ELR (cell line): Measurements from ENCODE around the gene PCDHGA4.
"Not testable (repeated sequence)": the region's sequence is repeated elsewhere in the genome, so short reads cannot be mapped to it uniquely, and the experiment has no call there.

Source experiments
- DNase-seq: peaks from one replicate; pipeline ENCODE4 v3.0.0-alpha.2; 2015; ENCODE audit warnings: low read depth

PCDHGA4 gene

DNA sequence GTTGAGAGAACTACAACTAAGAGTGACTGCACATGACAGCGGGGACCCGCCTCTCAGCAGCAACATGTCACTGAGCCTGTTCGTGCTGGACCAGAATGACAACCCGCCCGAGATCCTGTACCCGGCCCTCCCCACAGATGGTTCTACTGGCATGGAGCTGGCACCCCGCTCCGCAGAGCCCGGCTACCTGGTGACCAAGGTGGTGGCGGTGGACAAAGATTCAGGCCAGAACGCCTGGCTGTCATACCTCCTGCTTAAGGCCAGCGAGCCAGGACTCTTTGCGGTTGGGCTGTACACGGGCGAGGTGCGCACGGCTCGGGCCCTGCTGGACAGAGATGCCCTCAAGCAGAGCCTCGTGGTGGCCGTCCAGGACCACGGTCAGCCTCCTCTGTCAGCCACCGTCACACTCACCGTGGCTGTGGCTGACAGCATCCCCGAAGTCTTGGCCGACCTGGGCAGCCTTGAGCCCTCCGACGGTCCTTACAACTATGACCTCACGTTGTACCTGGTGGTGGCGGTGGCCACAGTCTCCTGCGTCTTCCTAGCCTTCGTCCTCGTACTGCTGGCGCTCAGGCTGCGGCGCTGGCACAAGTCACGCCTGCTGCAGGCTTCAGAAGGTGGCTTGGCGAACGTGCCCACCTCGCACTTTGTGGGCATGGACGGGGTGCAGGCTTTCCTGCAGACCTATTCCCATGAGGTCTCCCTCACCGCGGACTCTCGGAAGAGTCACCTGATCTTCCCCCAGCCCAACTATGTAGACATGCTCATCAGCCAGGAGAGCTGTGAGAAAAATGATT, 29.8 kb downstream of the PCDHGA4 start:
- no peak for DNase-seq

DNA sequence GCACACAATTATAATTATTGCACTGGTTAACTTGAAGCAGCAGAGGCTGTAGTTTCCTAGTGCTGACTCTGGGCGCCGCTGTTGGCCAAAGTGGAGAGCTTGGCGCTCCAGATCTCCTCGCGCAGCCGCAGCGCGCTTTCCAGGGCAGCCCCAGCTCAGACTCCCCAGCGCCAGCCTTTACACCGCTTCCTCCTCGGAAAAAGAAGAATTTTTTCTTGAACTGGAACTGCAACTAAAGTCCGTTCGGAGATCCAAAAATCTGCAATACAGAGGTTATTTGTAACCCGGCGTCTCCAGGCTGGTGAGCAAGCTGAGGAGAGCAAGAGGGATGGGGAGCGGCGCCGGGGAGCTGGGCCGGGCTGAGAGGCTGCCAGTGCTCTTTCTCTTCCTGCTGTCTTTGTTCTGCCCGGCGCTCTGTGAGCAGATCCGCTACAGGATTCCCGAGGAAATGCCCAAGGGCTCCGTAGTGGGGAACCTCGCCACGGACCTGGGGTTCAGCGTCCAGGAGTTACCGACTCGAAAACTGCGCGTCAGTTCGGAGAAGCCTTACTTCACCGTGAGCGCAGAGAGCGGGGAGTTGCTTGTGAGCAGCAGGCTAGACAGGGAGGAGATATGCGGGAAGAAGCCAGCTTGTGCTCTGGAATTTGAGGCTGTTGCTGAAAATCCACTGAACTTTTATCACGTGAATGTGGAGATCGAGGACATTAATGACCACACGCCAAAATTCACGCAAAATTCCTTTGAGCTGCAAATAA, 32.9 kb downstream of the PCDHGA4 start, which contains the start of gene PCDHGB4:
Gene PCDHGB4, plus strand, starts transcription at position 142 of the 755 bp plus-strand sequence. Its CDS starts 187 bp downstream, at position 329.
- DNase-seq, result peak; percentile 56

DNA sequence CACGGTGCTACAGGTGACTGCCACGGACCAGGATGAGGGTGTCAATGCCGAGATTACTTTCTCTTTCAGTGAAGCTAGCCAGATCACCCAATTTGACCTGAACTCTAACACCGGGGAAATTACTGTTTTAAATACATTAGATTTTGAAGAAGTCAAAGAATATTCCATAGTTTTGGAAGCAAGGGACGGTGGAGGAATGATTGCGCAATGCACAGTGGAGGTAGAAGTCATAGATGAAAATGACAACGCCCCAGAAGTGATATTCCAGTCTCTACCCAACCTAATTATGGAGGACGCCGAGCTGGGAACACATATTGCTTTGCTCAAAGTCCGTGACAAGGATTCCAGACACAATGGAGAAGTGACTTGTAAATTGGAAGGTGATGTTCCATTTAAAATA, 33.8 kb downstream of the PCDHGA4 start:
- no peak for DNase-seq

DNA sequence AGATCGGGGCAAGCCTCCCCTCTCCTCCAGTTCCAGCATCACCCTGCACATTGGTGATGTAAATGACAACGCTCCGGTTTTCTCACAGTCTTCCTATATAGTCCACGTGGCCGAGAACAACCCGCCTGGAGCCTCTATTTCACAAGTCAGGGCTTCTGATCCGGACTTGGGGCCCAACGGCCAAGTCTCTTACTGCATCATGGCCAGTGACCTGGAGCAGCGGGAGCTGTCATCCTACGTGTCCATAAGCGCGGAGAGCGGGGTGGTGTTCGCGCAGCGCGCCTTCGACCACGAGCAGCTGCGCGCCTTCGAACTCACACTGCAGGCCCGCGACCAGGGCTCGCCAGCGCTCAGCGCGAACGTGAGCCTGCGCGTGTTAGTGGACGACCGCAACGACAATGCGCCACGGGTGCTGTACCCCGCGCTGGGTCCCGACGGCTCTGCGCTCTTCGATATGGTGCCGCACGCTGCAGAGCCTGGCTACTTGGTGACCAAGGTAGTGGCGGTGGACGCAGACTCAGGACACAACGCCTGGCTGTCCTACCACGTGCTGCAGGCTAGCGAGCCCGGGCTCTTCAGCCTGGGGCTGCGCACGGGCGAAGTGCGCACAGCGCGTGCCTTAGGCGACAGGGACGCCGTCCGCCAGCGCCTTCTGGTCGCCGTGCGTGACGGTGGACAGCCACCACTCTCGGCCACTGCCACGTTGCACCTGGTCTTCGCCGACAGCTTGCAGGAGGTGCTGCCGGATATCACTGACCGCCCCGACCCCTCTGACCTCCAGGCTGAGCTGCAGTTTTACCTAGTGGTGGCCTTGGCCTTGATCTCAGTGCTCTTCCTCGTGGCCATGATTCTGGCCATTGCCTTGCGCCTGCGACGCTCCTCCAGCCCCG, 34.6 kb downstream of the PCDHGA4 start:
- DNase-seq, result no peak

DNA sequence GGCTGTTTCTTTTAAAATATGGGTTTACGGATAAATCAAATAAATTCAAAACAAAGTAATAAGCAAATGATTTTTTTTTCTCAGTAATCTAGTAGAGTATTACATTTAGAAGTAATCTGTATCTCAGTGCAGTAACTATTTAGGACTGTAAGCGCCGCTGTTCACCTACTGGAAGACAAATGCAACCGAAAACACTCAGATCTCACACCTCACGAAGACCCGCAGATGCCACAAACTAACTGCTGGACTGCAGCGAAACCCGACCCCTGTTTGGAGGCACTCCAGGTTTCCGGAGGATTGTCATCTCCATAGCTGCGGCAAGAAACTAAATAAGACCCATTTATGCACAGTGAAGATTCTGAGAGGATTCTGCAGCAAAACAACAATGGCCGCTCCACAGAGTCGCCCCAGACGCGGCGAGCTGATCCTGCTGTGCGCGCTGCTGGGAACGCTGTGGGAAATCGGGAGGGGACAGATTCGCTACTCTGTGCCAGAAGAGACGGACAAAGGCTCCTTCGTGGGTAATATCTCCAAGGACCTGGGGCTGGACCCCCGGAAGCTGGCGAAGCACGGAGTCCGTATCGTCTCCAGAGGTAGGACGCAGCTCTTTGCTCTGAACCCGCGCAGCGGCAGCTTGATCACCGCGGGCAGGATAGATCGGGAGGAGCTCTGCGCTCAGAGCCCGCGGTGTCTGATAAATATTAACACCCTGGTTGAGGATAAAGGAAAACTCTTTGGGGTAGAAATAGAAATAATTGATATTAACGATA, 37.8 kb downstream of the PCDHGA4 start, which contains the start of gene PCDHGA8:
Gene PCDHGA8, plus strand, starts transcription at position 205 of the 770 bp plus-strand sequence. Its CDS starts 181 bp downstream, at position 386.
- DNase-seq, result peak; percentile 32

DNA sequence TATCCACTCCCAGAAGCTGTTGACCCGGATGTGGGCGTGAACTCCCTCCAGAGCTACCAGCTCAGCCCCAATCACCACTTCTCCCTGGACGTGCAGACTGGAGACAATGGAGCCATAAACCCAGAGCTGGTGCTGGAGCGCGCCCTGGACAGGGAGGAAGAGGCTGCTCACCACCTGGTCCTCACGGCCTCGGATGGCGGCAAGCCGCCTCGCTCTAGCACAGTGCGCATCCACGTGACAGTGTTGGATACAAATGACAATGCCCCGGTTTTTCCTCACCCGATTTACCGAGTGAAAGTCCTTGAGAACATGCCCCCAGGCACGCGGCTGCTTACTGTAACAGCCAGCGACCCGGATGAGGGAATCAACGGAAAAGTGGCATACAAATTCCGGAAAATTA, 38.4 kb downstream of the PCDHGA4 start:
- DNase-seq, result no peak

DNA sequence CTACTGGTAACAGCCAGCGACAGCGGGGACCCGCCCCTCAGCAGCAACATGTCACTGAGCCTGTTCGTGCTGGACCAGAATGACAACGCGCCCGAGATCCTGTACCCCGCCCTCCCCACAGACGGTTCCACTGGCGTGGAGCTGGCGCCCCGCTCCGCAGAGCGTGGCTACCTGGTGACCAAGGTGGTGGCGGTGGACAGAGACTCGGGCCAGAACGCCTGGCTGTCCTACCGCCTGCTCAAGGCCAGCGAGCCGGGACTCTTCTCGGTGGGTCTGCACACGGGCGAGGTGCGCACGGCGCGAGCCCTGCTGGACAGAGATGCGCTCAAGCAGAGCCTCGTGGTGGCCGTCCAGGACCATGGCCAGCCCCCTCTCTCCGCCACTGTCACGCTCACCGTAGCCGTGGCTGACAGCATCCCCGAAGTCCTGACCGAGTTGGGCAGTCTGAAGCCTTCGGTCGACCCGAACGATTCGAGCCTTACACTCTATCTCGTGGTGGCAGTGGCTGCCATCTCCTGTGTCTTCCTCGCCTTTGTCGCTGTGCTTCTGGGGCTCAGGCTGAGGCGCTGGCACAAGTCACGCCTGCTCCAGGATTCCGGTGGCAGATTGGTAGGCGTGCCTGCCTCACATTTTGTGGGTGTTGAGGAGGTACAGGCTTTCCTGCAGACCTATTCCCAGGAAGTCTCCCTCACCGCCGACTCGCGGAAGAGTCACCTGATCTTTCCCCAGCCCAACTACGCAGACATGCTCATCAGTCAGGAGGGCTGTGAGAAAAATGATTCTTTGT, 39.8 kb downstream of the PCDHGA4 start:
- not testable (repeated sequence) for DNase-seq

DNA sequence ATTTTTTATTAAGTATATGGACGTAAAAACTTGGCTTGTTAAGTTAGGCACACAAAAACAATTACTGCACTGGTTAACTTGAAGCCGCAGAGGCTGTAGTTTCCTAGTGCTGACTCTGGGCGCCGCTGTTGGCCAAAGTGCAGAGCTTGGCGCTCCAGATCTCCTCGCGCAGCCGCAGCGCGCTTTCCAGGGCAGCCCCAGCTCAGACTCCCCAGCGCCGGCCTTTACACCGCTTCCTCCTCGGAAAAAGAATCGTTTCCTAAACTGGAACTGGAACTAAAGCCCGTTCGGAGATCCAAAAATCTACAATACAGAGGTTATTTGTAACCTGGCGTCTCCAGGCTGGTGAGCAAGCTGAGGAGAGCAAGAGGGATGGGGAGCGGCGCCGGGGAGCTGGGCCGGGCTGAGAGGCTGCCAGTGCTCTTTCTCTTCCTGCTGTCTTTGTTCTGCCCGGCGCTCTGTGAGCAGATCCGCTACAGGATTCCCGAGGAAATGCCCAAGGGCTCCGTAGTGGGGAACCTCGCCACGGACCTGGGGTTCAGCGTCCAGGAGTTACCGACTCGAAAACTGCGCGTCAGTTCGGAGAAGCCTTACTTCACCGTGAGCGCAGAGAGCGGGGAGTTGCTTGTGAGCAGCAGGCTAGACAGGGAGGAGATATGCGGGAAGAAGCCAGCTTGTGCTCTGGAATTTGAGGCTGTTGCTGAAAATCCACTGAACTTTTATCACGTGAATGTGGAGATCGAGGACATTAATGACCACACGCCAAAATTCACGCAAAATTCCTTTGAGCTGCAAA, 43.1 kb downstream of the PCDHGA4 start, which contains the start of gene PCDHGB5:
Gene PCDHGB5, plus strand, starts transcription at position 192 of the 796 bp plus-strand sequence. Its CDS starts 181 bp downstream, at position 373.
- DNase-seq, result peak; percentile 77

DNA sequence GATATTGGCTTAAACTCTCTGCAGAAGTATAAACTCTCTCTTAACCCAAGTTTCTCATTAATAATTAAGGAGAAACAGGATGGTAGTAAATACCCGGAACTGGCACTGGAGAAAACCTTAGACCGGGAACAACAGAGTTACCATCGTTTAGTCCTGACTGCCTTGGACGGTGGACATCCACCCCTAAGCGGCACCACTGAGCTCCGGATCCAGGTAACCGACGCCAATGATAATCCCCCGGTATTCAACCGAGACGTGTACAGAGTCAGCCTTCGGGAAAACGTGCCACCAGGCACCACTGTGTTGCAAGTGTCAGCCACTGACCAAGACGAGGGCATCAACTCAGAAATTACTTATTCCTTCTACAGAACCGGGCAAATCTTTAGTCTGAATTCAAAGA, 43.8 kb downstream of the PCDHGA4 start:
- no peak for DNase-seq

DNA sequence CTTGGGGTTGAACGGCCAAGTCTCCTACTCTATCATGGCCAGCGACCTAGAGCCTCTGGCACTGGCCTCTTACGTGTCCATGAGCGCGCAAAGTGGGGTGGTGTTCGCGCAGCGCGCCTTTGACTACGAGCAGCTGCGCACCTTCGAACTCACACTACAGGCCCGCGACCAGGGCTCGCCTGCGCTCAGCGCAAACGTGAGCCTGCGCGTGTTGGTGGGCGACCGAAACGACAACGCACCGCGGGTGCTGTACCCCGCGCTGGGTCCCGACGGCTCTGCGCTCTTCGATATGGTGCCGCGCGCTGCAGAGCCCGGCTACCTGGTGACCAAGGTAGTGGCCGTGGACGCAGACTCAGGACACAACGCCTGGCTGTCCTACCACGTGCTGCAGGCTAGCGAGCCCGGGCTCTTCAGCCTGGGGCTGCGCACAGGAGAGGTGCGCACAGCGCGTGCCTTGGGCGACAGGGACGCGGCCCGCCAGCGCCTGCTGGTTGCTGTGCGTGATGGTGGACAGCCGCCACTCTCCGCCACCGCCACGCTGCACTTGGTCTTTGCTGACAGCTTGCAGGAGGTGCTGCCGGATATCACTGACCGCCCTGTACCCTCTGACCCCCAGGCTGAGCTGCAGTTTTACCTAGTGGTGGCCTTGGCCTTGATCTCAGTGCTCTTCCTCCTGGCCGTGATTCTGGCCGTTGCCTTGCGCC, 44.9 kb downstream of the PCDHGA4 start:
- DNase-seq, result no peak

DNA sequence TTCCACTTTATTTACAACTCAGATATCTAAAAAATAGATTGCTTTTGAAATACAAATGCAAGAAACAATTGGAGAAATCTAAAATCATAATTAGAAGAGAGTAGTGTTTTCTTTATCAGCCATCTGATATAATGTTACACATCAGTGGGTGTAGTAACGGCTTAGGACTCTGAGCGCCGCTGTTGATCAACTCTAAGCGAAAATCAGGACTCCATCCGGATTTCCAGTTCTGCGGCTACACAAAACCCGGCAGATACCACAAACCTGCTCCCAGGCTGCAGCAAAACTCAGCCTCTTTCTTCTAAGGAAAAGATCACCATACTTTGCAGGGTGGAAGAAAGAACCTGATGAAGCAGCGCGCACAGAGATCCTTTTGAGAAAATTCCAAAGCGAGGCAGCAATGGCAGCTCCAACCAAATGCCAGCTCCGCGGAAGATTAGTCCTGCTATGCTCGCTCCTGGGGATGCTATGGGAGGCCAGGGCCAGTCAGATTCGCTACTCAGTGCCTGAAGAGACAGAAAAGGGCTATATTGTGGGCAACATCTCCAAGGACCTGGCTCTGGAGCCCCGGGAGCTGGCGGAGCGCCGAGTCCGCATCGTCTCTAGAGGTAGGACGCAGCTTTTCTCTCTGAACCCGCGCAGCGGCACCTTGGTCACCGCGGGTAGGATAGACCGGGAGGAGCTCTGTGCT, 47.9 kb downstream of the PCDHGA4 start, which contains the start of gene PCDHGA9:
Gene PCDHGA9, plus strand, starts transcription at position 226 of the 691 bp plus-strand sequence. Its CDS starts 175 bp downstream, at position 401.
- peak; percentile 31 for DNase-seq

DNA sequence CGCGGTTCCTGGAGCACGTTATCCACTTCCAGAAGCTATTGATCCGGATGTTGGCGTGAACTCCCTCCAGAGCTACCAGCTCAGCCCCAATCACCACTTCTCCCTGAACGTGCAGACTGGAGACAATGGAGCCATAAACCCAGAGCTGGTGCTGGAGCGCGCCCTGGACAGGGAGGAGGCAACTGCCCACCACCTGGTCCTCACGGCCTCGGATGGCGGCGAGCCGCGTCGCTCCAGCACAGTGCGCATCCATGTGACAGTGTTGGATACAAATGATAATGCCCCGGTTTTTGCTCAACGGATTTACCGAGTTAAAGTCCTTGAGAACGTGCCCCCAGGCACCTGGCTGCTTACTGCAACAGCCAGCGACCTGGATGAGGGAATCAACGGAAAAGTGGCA, 48.6 kb downstream of the PCDHGA4 start:
- no peak for DNase-seq
